AG10803 (cell line): ENCODE results near the gene FREM2.

Experiments used
- DNase-seq: peaks from one replicate; pipeline ENCODE4 v3.0.0; 2010; ENCODE audit warnings: low read depth
- H3K4me3 ChIP-seq: 2 replicates; pipeline ENCODE4 v1.5.1; 2011; ENCODE audit warnings: mild to moderate bottlenecking, low read length, control low read depth
- TF ChIP-seq, protein P1 (sequence below): conservative IDR thresholded peaks from 2 replicates; pipeline ENCODE4 v1.5.1; 2011; ENCODE audit warnings: mild to moderate bottlenecking, low read length, control low read depth, inconsistent platforms

Gene FREM2

DNA sequence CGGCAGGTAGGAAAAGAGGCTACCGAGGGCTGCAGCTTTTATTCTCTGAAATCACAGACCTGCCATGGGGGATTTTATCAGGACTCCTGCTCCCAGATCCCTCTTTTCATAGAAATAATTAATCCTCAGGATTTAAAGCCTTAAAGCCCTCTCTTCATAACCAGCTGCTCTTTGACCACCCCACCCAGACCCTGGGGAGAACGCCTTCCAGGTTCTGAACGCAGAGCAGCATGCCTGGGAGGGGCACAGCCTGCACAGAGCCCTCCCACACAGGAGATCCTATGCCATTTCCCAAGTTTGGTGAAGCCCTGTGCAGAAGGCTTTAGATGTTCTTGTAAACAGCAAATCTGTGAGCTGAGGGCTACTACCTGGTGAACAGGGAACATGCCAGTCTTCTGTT is 212.7 kb downstream of the FREM2 start:
- no peak overlapping the region for H3K4me3 ChIP-seq
- TF ChIP-seq, protein P1, sequence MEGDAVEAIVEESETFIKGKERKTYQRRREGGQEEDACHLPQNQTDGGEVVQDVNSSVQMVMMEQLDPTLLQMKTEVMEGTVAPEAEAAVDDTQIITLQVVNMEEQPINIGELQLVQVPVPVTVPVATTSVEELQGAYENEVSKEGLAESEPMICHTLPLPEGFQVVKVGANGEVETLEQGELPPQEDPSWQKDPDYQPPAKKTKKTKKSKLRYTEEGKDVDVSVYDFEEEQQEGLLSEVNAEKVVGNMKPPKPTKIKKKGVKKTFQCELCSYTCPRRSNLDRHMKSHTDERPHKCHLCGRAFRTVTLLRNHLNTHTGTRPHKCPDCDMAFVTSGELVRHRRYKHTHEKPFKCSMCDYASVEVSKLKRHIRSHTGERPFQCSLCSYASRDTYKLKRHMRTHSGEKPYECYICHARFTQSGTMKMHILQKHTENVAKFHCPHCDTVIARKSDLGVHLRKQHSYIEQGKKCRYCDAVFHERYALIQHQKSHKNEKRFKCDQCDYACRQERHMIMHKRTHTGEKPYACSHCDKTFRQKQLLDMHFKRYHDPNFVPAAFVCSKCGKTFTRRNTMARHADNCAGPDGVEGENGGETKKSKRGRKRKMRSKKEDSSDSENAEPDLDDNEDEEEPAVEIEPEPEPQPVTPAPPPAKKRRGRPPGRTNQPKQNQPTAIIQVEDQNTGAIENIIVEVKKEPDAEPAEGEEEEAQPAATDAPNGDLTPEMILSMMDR = no peak
- no peak for DNase-seq

DNA sequence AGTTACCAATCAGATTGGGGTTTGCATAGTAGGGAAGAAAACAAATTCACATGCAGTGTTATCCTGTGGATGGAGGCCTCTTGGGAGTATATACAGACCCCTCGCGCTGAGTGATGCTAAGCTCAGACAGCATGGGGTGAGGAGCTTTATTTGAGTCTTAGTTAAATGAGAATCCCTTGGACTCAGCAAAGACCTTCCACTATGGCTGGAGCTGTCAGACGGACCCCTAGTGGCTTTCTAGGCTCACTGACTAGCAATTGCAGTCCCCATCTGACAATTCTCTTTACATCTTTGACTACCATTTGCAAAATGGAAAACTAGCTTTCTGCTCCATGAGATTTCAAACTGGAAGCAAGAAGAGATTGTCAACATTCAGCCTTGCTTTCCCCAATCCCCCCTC is 213.3 kb downstream of the FREM2 start:
- no peak overlapping the region for H3K4me3 ChIP-seq
- TF ChIP-seq, protein P1 = no peak
- DNase-seq = no peak

DNA sequence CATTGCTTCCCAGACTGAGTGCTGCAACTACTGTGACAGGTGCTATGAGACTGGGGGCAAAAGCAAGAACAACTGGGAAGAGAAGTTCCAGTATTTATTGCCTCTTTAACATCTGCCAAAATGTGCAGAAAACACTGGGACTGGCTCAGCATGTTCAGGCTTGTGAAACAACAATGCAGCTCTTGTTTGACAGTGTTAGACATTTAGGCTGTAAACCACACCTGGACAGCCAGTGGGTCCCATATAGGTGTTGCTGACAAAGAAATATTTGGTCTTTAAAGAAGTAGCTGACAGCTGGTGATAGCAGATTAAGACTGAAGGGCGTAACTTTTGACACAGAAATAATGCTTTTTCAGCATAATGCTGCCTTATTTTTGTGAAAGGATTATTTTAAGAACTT is 215.7 kb downstream of the FREM2 start:
- H3K4me3 ChIP-seq = no peak overlapping the region
- DNase-seq = no peak
- TF ChIP-seq, protein P1 = no peak

- DNase-seq = no peak
- no peak overlapping the region for H3K4me3 ChIP-seq
- TF ChIP-seq, protein P1 = no peak
Measured at GRCh38 chr13:38905081-38905480, 218.2 kb downstream of the FREM2 start.

GRCh38 chr13:38905861-38906260 is 219.0 kb downstream of the FREM2 start:
- no peak for DNase-seq
- TF ChIP-seq, protein P1 = no peak
- H3K4me3 ChIP-seq = no peak overlapping the region

DNA sequence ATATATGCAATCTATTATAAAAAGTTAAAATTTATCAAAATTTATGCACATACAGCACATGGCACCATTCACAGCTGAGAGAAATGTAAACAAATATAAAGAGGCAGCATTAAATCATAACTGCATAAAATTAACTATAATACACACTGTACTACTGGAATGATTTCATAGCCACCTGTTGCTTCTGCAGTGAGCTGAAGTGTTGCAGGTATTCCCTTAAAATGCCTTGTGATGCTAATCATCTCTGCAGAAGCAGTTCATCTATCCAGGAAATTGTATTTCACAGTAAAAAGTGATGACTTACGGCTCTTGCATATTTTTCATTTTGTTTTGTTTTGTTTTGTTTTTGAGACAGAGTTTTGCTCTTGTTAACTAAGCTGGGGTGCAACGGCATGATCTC is 221.7 kb downstream of the FREM2 start:
- H3K4me3 ChIP-seq = no peak overlapping the region
- TF ChIP-seq, protein P1 = no peak
- DNase-seq = no peak

- TF ChIP-seq, protein P1 = no peak
- H3K4me3 ChIP-seq = no peak overlapping the region
- DNase-seq = no peak
Measured at GRCh38 chr13:38914070-38914469, 227.2 kb downstream of the FREM2 start.
